Endothelial cell of umbilical vein (primary cell): Measurements from ENCODE around the gene CDC45. TPM values are rescaled to one million over a fixed set of nuclear protein-coding genes. Genes with fewer than 3 reads are reported as not detected.

Source experiments
- BruUV-seq: library from RNA; stranded (reverse); fragments of 400-500 nt; replicated peaks from 2 replicates; lab custom pipeline; 2021; lab: Mats Ljungman, UMichigan
- CTCF ChIA-PET: fragments of 300-600, 350-600 bp; sonication (Branson Sonifier 250); formaldehyde crosslinking; loops from one replicate; lab custom pipeline; 2021; ENCODE audit warnings: antibody characterized with exemption, inconsistent platforms; lab: Charles Lee
- POLR2A ChIA-PET: fragments of 300-600, 350-600 bp; sonication (Branson Sonifier 250); formaldehyde crosslinking; loops from one replicate; lab custom pipeline; 2021; ENCODE audit warnings: antibody characterized with exemption, inconsistent platforms; lab: Charles Lee
- DNase-seq: peaks from one replicate; pipeline ENCODE4 v3.0.0-alpha.2; 2011; ENCODE audit warnings: low read depth, low spot score
- FAIRE-seq: peaks from 2 replicates; lab custom pipeline; 2011; peaks lifted over from hg19 to GRCh38; lab: Jason Lieb, UNC
- H2AFZ ChIP-seq: 2 replicates; pipeline ENCODE4 v1.6.0; 2012; ENCODE audit warnings: low read depth, low read length, control low read depth, inconsistent platforms
- H3K27ac ChIP-seq: 2 replicates; pipeline ENCODE4 v1.5.1; 2011; ENCODE audit warnings: low read depth, mild to moderate bottlenecking, control low read depth, low read length, moderate library complexity; ENCODE audit not compliant: insufficient read depth
- H3K27me3 ChIP-seq, 2 experiments: 2 replicates each; pipeline versions ENCODE4 v1.6.0 to v1.6.1; 2011; ENCODE audit warnings: low read length in 2 of 2, mixed read lengths in 1 of 2; ENCODE audit not compliant: control insufficient read depth in 2 of 2, insufficient read depth in 2 of 2
- H3K36me3 ChIP-seq, 2 experiments: 2 replicates in 1 of 2; 3 replicates in 1 of 2; pipeline ENCODE4 v1.5.1; 2011; ENCODE audit warnings: low read length in 2 of 2, mild to moderate bottlenecking in 1 of 2, moderate library complexity in 1 of 2; ENCODE audit not compliant: control insufficient read depth in 2 of 2, insufficient read depth in 2 of 2; ENCODE audit errors: extremely low read depth in 1 of 2
- H3K4me1 ChIP-seq: 3 replicates; pipeline ENCODE4 v1.5.1; 2011; ENCODE audit warnings: mild to moderate bottlenecking, low read length; ENCODE audit not compliant: control insufficient read depth, insufficient read depth; ENCODE audit errors: extremely low read depth
- H3K4me2 ChIP-seq: 2 replicates; pipeline ENCODE4 v1.6.1; 2011; ENCODE audit warnings: low read length, control low read depth, mixed read lengths; ENCODE audit not compliant: insufficient read depth
- H3K4me3 ChIP-seq, 3 experiments: fragments of 200-600 bp in 1 of 3; sonication (generic), shearing (Covaris generic) in 1 of 3; replicated peaks in 1 of 3; 2 replicates each; pipeline ENCODE4 v1.5.1; 2011 to 2016; ENCODE audit warnings: control low read depth in 3 of 3, low read length in 3 of 3, mild to moderate bottlenecking in 2 of 3, inconsistent platforms in 1 of 3, low read depth in 1 of 3, moderate library complexity in 1 of 3; ENCODE audit not compliant: insufficient read depth in 1 of 3
- H3K79me2 ChIP-seq: 2 replicates; pipeline ENCODE4 v1.6.0; 2012; ENCODE audit warnings: low read length, inconsistent platforms; ENCODE audit not compliant: control insufficient read depth, insufficient read depth
- H3K9ac ChIP-seq: replicated peaks from 2 replicates; pipeline ENCODE3; 2011; ENCODE audit warnings: low read length, control low read depth; ENCODE audit not compliant: insufficient read depth; ENCODE audit errors: extremely low read depth
- H3K9me1 ChIP-seq: replicated peaks from 3 replicates; pipeline ENCODE4 v1.6.0; 2011; ENCODE audit warnings: mild to moderate bottlenecking, low read length; ENCODE audit not compliant: control insufficient read depth, insufficient read depth; ENCODE audit errors: extremely low read depth
- H3K9me3 ChIP-seq: replicated peaks from 2 replicates; pipeline ENCODE4 v1.5.1; 2012; ENCODE audit warnings: low read length, inconsistent platforms; ENCODE audit not compliant: control insufficient read depth, insufficient read depth
- H4K20me1 ChIP-seq: replicated peaks from 2 replicates; pipeline ENCODE3; 2011; ENCODE audit warnings: mild to moderate bottlenecking, low read length; ENCODE audit not compliant: control insufficient read depth, insufficient read depth; ENCODE audit errors: extremely low read depth
- EZH2 ChIP-seq: IDR thresholded peaks from 2 replicates; pipeline ENCODE4 v1.6.1; 2012; ENCODE audit warnings: borderline replicate concordance, low read depth, mild to moderate bottlenecking, moderate library complexity, low read length, inconsistent platforms; ENCODE audit not compliant: severe bottlenecking
- FOS ChIP-seq: IDR thresholded peaks from 2 replicates; pipeline ENCODE4 v1.6.1; 2011; ENCODE audit warnings: mild to moderate bottlenecking, low read length, moderate library complexity, borderline replicate concordance; ENCODE audit not compliant: insufficient read depth
- GATA2 ChIP-seq: IDR thresholded peaks from 2 replicates; pipeline ENCODE4 v1.7.0; 2011; ENCODE audit warnings: low read depth, mild to moderate bottlenecking, moderate library complexity, mixed read lengths, low read length; ENCODE audit not compliant: insufficient read length, insufficient read depth
- JUN ChIP-seq: IDR thresholded peaks from 2 replicates; pipeline ENCODE4 v1.6.1; 2011; ENCODE audit warnings: borderline replicate concordance, low read depth; ENCODE audit not compliant: insufficient read length, insufficient read depth
- MYC ChIP-seq: IDR thresholded peaks from one replicate; pipeline ENCODE4 v1.6.1; 2011; ENCODE audit warnings: mild to moderate bottlenecking, low read depth, low read length
- POLR2A ChIP-seq: IDR thresholded peaks from 2 replicates; pipeline ENCODE4 v1.6.1; 2012; ENCODE audit warnings: low read depth, mild to moderate bottlenecking, control low read depth, low read length
- POLR2AphosphoS5 ChIP-seq: IDR thresholded peaks from 2 replicates; pipeline ENCODE4 v1.6.1; 2012; ENCODE audit warnings: low read depth, mild to moderate bottlenecking, control low read depth, low read length, moderate library complexity; ENCODE audit not compliant: insufficient read depth
- dilution Hi-C: fragments of 300-500 bp; cut with MboI; formaldehyde crosslinking; loops from one replicate; pipeline ENCODE4 v1.15.0; 2019; ENCODE audit warnings: low sequenced_read_pairs; ENCODE audit not compliant: extremely low pct_ligation_motif_present
- intact Hi-C: fragments of 100-400 bp; cut with micrococcal nuclease; formaldehyde crosslinking; loops from one replicate; pipeline ENCODE4 v1.10.0; 2022
- polyA plus RNA-seq, 4 experiments: library from polyadenylated mRNA; depleted of rRNA in 3 of 4; stranded (reverse) in 3 of 4; unstranded in 1 of 4; fragments of >200 nt; gene quantifications; 2 replicates each; pipeline versions ENCODE4 v1.2.1 to v1.2.3, GENCODE V29; 2011 to 2012; ENCODE audit warnings: missing spikeins in 1 of 4
- total RNA-seq: library from RNA; stranded (reverse); gene quantifications from 2 replicates; pipeline ENCODE4 v1.2.3, GENCODE V29; 2021
- TF ChIP-seq, protein P1 (sequence below): IDR thresholded peaks from 2 replicates; pipeline ENCODE4 v1.6.1; 2011; ENCODE audit not compliant: insufficient read depth, insufficient read length
- TF ChIP-seq, protein P2 (sequence below), 2 donors: IDR thresholded peaks; 1 replicate in 1 of 2; 2 replicates in 1 of 2; pipeline ENCODE4 v1.5.1; 2011; ENCODE audit warnings: low read length in 2 of 2, mild to moderate bottlenecking in 2 of 2, moderate library complexity in 2 of 2, control low read depth in 1 of 2, inconsistent platforms in 1 of 2, low read depth in 1 of 2; ENCODE audit not compliant: insufficient read depth in 1 of 2; ENCODE audit errors: extremely low read depth in 1 of 2

CDC45 gene
- total and polyA plus RNA-seq, 2 donors (not counting 3 experiments of a cell fraction or from before 2014, with no cell fraction given) = 36.6 to 40.6 TPM

DNA sequence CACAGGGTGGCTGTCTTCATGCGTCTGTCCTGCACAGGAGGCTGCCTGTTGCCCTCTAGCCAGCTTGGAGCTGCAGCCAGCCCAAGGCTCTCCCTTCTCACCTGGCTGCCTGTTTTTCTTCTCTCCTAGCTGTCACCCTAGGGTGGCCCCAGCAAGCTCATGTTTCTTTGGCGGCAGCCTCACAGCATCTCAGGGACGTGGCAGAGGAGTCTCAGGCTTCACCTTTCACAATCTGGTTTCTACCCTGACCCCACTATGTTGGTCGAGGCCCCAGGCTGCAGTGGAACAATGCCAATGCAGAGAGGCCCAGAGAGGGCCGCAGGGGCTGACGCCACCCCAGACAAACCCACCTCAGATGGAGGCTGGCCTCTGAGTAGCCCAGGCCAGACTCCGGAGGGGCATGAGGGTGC is 47.0 kb downstream of the CDC45 start:
- Histone ChIP-seq H3K36me3 (no peaks in the 10 kb centered on the region), H2AFZ (no peak overlapping the region), H3K4me1 (peaks cover 40% of the 10 kb centered on the region), H4K20me1 (no peaks in the 10 kb centered on the region), H3K4me3 (no peak overlapping the region), H3K9me3 (no peaks in the 10 kb centered on the region), H3K27ac (no peak overlapping the region), H3K27me3 (no peaks in the 10 kb centered on the region), H3K4me2 (no peak overlapping the region), H3K9ac (no peak overlapping the region), H3K9me1 (no peaks in the 10 kb centered on the region), H3K79me2 (peaks cover 24% of the 10 kb centered on the region)
- FAIRE-seq (no peak), DNase-seq (no peak)
- ChIA-PET POLR2A (no interaction called here), CTCF (interaction anchor here (1.4 to 1.8 kb wide), 3 partner anchors 31 to 103 kb away, joined by 3 to 5 read pairs (median 3); no protein-coding TSS in a partner anchor)
- BruUV-seq = no TSS peak
- dilution Hi-C loops = no loop called here
- no peak for TF ChIP-seq POLR2A
- no peak for TF ChIP-seq GATA2
- no peak for TF ChIP-seq FOS
- TF ChIP-seq POLR2AphosphoS5 = no peak
- no peak for TF ChIP-seq EZH2
- no peak for TF ChIP-seq JUN
- TF ChIP-seq MYC = no peak
- TF ChIP-seq, protein P1, sequence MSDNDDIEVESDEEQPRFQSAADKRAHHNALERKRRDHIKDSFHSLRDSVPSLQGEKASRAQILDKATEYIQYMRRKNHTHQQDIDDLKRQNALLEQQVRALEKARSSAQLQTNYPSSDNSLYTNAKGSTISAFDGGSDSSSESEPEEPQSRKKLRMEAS = no peak
- TF ChIP-seq, protein P2, sequence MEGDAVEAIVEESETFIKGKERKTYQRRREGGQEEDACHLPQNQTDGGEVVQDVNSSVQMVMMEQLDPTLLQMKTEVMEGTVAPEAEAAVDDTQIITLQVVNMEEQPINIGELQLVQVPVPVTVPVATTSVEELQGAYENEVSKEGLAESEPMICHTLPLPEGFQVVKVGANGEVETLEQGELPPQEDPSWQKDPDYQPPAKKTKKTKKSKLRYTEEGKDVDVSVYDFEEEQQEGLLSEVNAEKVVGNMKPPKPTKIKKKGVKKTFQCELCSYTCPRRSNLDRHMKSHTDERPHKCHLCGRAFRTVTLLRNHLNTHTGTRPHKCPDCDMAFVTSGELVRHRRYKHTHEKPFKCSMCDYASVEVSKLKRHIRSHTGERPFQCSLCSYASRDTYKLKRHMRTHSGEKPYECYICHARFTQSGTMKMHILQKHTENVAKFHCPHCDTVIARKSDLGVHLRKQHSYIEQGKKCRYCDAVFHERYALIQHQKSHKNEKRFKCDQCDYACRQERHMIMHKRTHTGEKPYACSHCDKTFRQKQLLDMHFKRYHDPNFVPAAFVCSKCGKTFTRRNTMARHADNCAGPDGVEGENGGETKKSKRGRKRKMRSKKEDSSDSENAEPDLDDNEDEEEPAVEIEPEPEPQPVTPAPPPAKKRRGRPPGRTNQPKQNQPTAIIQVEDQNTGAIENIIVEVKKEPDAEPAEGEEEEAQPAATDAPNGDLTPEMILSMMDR (IDR thresholded peaks at IDR 0.05; ENCODE audit: extremely low read depth in 1 of 2, insufficient read depth in 1 of 2, low read depth in 1 of 2, low read length in 2 of 2) = no peak
- intact Hi-C loops = no loop called here
